ENCODE data around the gene MBOAT2. TPM values are rescaled to one million over a fixed set of nuclear protein-coding genes. Genes with fewer than 3 reads are reported as not detected.
"Not testable (repeated sequence)": the region's sequence is repeated elsewhere in the genome, so short reads cannot be mapped to it uniquely, and the experiment has no call there.

Gene MBOAT2
- total RNA-seq, 2 donors from 2014 or later = 5.2 to 5.8 TPM

- not testable (repeated sequence) for H3K4me1 ChIP-seq; H3K9me3 ChIP-seq; H3K4me3 ChIP-seq; H3K36me3 ChIP-seq; H3K27ac ChIP-seq; H3K27me3 ChIP-seq; DNase-seq (ENCODE audit: low spot score)
These were observed 108.2 kb downstream of the MBOAT2 start for GRCh38 chr2:8895087-8895912.

DNA sequence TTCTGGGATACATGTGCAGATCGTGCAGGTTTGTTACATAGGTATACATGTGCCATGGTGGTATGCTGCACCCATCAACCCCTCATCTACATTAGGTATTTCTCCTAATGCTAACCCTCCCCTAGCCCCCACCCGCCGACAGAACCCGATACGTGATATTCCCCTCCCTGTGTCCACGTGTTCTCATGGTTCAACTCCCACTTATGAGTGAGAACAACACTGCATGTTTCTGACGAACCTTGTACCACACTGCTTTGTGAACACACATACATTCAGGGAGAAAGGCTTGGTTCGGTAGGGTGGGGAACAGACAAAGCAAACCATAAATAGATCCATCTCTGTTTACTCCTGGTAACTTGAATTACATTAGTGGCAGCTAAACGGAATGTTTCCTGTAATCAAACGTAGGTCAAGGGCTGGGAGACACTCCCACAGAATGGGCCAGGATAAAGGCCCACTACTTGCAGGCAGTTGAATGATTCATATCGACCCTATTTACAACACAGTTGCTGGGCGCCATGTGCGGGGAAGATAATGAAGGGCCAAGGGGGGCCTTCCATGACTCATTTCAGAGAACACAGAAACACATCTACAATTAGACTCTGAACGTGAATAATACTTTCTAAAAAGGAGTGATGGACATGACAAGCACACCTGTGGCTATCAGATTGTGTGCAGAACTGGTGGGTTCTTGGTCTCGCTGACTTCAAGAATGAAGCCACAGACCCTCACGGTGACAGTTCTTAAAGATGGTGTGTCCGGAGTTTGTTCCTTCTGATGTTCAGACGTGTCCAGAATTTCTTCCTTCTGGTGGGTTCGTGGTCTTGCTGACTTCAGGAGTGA is 109.3 kb downstream of the MBOAT2 start:
- H3K9me3 ChIP-seq = no peaks in the 10 kb centered on the region
- no peaks in the 10 kb centered on the region for H3K4me1 ChIP-seq
- H3K27me3 ChIP-seq = no peaks in the 10 kb centered on the region
- no peak overlapping the region for H3K27ac ChIP-seq
- H3K36me3 ChIP-seq = no peaks in the 10 kb centered on the region
- no peak for DNase-seq (ENCODE audit: low spot score)
- TF ChIP-seq, protein P1, sequence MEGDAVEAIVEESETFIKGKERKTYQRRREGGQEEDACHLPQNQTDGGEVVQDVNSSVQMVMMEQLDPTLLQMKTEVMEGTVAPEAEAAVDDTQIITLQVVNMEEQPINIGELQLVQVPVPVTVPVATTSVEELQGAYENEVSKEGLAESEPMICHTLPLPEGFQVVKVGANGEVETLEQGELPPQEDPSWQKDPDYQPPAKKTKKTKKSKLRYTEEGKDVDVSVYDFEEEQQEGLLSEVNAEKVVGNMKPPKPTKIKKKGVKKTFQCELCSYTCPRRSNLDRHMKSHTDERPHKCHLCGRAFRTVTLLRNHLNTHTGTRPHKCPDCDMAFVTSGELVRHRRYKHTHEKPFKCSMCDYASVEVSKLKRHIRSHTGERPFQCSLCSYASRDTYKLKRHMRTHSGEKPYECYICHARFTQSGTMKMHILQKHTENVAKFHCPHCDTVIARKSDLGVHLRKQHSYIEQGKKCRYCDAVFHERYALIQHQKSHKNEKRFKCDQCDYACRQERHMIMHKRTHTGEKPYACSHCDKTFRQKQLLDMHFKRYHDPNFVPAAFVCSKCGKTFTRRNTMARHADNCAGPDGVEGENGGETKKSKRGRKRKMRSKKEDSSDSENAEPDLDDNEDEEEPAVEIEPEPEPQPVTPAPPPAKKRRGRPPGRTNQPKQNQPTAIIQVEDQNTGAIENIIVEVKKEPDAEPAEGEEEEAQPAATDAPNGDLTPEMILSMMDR (IDR thresholded peaks at IDR 0.05) = no peak
- H3K4me3 ChIP-seq = no peak overlapping the region

DNA sequence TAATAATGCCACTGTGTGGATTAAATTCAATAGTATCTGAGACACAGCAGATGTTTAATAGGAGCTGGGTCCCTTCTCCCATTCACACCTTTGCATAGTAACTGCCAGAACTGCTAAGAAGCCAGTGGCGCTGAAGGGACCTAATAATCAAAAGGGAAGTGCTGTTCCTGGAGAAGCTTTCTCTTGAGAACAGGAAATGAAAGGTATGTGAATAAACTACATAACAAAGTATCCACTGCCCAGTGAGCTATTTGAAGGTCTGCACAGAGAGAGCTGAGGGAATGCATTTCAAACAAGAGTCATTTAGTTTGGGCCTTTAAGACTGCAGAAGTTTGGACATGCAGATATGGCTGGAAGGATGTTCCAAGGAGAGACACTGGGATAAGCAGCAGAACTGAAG is 110.0 kb downstream of the MBOAT2 start:
- no peak for DNase-seq (ENCODE audit: low spot score)
- no peaks in the 10 kb centered on the region for H3K36me3 ChIP-seq
- TF ChIP-seq, protein P1 (IDR thresholded peaks at IDR 0.05) = no peak
- H3K4me1 ChIP-seq = no peaks in the 10 kb centered on the region
- H3K27ac ChIP-seq = no peak overlapping the region
- no peaks in the 10 kb centered on the region for H3K27me3 ChIP-seq
- H3K4me3 ChIP-seq = no peak overlapping the region
- H3K9me3 ChIP-seq = no peaks in the 10 kb centered on the region

DNA sequence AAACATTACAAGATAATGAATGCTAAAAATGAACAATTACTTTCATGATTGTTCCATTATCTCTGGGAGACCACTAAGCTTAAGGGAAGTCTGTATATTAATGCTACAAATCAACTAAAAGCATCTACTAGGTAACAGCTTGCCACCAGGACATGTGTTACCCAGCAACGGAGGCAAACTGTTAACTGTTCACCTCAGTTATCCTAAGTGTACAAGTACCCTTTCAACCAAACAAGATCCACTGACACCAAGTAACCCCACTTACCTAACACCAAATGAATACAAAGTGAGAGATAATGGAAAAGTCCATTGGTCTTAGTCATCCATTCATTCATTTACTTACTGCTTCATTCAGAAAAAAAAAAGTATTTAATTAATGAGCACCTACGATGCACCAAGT is 111.4 kb downstream of the MBOAT2 start:
- TF ChIP-seq, protein P1 (IDR thresholded peaks at IDR 0.05) = no peak
- no peak overlapping the region for H3K4me3 ChIP-seq
- no peak overlapping the region for H3K27ac ChIP-seq

GRCh38 chr2:8889978-8890377 is 113.5 kb downstream of the MBOAT2 start:
- Histone ChIP-seq H3K4me3 (no peak overlapping the region), H3K9me3 (no peaks in the 10 kb centered on the region), H3K27me3 (no peaks in the 10 kb centered on the region), H3K27ac (no peak overlapping the region), H3K36me3 (no peaks in the 10 kb centered on the region), H3K4me1 (no peaks in the 10 kb centered on the region)
- no peak for DNase-seq (ENCODE audit: low spot score)
- TF ChIP-seq, protein P1 (IDR thresholded peaks at IDR 0.05) = no peak

More for the DNA sequence above, 111.4 kb downstream of the MBOAT2 start:
- no peaks in the 10 kb centered on the region for H3K9me3 ChIP-seq
- H3K4me1 ChIP-seq = no peaks in the 10 kb centered on the region
- H3K27me3 ChIP-seq = no peaks in the 10 kb centered on the region
- DNase-seq (ENCODE audit: low spot score) = no peak
- H3K36me3 ChIP-seq = no peaks in the 10 kb centered on the region

GRCh38 chr2:8888963-8889362 is 114.5 kb downstream of the MBOAT2 start:
- Histone ChIP-seq H3K9me3 (no peaks in the 10 kb centered on the region), H3K27me3 (no peaks in the 10 kb centered on the region), H3K4me3 (no peak overlapping the region), H3K4me1 (no peaks in the 10 kb centered on the region), H3K27ac (no peak overlapping the region), H3K36me3 (no peaks in the 10 kb centered on the region)
- DNase-seq (ENCODE audit: low spot score) = no peak
- TF ChIP-seq, protein P1 (IDR thresholded peaks at IDR 0.05) = no peak

All from right atrium auricular region (tissue), 2 donors.